Mesenchymal stem cell (in vitro differentiated cells and primary cell): Measurements from ENCODE around the gene JPH2.
A peak's percentile ranks its signal among the peaks of the same experiment; 100 is the strongest.

Experiments
- DNase-seq: peaks from one replicate; pipeline ENCODE4 v3.0.0-alpha.2; 2013
- H2AFZ ChIP-seq: one replicate; pipeline ENCODE4 v1.6.1; 2013; ENCODE audit warnings: low read depth, mild to moderate bottlenecking, control low read depth, inconsistent platforms, low read length, moderate library complexity
- H2AK5ac ChIP-seq: 2 replicates; pipeline ENCODE4 v1.6.1; 2013; ENCODE audit warnings: low read length, moderate library complexity, mild to moderate bottlenecking, inconsistent platforms; ENCODE audit not compliant: severe bottlenecking
- H2BK120ac ChIP-seq: one replicate; pipeline ENCODE4 v1.6.1; 2013; ENCODE audit warnings: low read depth, mild to moderate bottlenecking, inconsistent platforms, low read length, moderate library complexity
- H2BK12ac ChIP-seq, 2 experiments: one replicate each; pipeline ENCODE4 v1.6.1; 2013; ENCODE audit warnings: inconsistent platforms in 2 of 2, low read length in 2 of 2, mild to moderate bottlenecking in 2 of 2, moderate library complexity in 2 of 2, control low read depth in 1 of 2
- H2BK15ac ChIP-seq: one replicate; pipeline ENCODE4 v1.6.1; 2013; ENCODE audit warnings: mild to moderate bottlenecking, low read depth, inconsistent platforms; ENCODE audit not compliant: poor library complexity, severe bottlenecking
- H2BK5ac ChIP-seq: 2 replicates; pipeline ENCODE4 v1.6.1; 2013; ENCODE audit warnings: low read depth, mild to moderate bottlenecking, low read length, control low read depth, inconsistent platforms; ENCODE audit not compliant: poor library complexity, severe bottlenecking
- H3K14ac ChIP-seq, 2 experiments: one replicate each; pipeline ENCODE4 v1.6.1; 2013; ENCODE audit warnings: inconsistent platforms in 2 of 2, low read length in 2 of 2, control low read depth in 1 of 2, mild to moderate bottlenecking in 1 of 2, moderate library complexity in 1 of 2
- H3K18ac ChIP-seq, 2 experiments: one replicate each; pipeline ENCODE4 v1.6.1; 2013; ENCODE audit warnings: inconsistent platforms in 2 of 2, low read length in 2 of 2, control low read depth in 1 of 2, low read depth in 1 of 2, mild to moderate bottlenecking in 1 of 2
- H3K23ac ChIP-seq, 2 experiments: one replicate each; pipeline ENCODE4 v1.6.1; 2013; ENCODE audit warnings: inconsistent platforms in 2 of 2, low read length in 2 of 2, mild to moderate bottlenecking in 2 of 2, moderate library complexity in 2 of 2, control low read depth in 1 of 2
- H3K27ac ChIP-seq: 2 replicates; pipeline ENCODE4 v1.5.1; 2013; ENCODE audit warnings: mild to moderate bottlenecking, moderate library complexity, low read length, control low read depth, inconsistent platforms; ENCODE audit not compliant: poor library complexity, severe bottlenecking
- H3K27me3 ChIP-seq, 2 experiments: 2 replicates each; pipeline versions ENCODE4 v1.6.1 to v1.7.0; 2013; ENCODE audit warnings: low read length in 2 of 2, mild to moderate bottlenecking in 2 of 2, moderate library complexity in 2 of 2, control low read depth in 1 of 2, inconsistent platforms in 1 of 2; ENCODE audit not compliant: control insufficient read depth in 1 of 2, insufficient read depth in 1 of 2
- H3K36me3 ChIP-seq, 2 experiments: 2 replicates each; pipeline versions ENCODE4 v1.6.1 to v1.7.0; 2013; ENCODE audit warnings: low read length in 2 of 2, control low read depth in 1 of 2, inconsistent platforms in 1 of 2, low read depth in 1 of 2, mild to moderate bottlenecking in 1 of 2; ENCODE audit not compliant: insufficient read depth in 2 of 2, control insufficient read depth in 1 of 2
- H3K4ac ChIP-seq, 2 experiments: one replicate each; pipeline ENCODE4 v1.6.1; 2013; ENCODE audit warnings: inconsistent platforms in 2 of 2, low read length in 2 of 2, mild to moderate bottlenecking in 2 of 2, moderate library complexity in 2 of 2, control low read depth in 1 of 2, low read depth in 1 of 2
- H3K4me1 ChIP-seq: 2 replicates; pipeline ENCODE4 v1.6.1; 2013; ENCODE audit warnings: low read depth, low read length, control low read depth; ENCODE audit not compliant: control insufficient read depth, insufficient read depth
- H3K4me2 ChIP-seq: 2 replicates; pipeline ENCODE4 v1.6.1; 2013; ENCODE audit warnings: low read length, mild to moderate bottlenecking, inconsistent platforms; ENCODE audit not compliant: poor library complexity, severe bottlenecking
- H3K4me3 ChIP-seq, 2 experiments: 2 replicates each; pipeline versions ENCODE4 v1.5.1 to v1.7.0; 2013; ENCODE audit warnings: low read length in 2 of 2, mild to moderate bottlenecking in 2 of 2, control low read depth in 1 of 2, low read depth in 1 of 2; ENCODE audit not compliant: insufficient read depth in 1 of 2
- H3K79me1 ChIP-seq: replicated peaks from 2 replicates; pipeline ENCODE4 v1.6.1; 2013; ENCODE audit warnings: mild to moderate bottlenecking, control low read depth, low read length, inconsistent platforms; ENCODE audit not compliant: poor library complexity, severe bottlenecking
- H3K9ac ChIP-seq: 2 replicates; pipeline ENCODE4 v1.7.0; 2013; ENCODE audit warnings: mild to moderate bottlenecking, low read length, moderate library complexity
- H3K9me3 ChIP-seq: 2 replicates; pipeline ENCODE4 v1.7.0; 2013; ENCODE audit warnings: mild to moderate bottlenecking, low read length; ENCODE audit not compliant: control insufficient read depth
- H4K8ac ChIP-seq: one replicate; pipeline ENCODE4 v1.6.1; 2013; ENCODE audit warnings: inconsistent platforms, mild to moderate bottlenecking, low read length, moderate library complexity
- H4K91ac ChIP-seq: one replicate; pipeline ENCODE4 v1.6.1; 2013; ENCODE audit warnings: mild to moderate bottlenecking, low read length, inconsistent platforms
- WGBS: methylation state at CpG from one replicate; pipeline ENCODE4 v1.1.7; 2013; ENCODE audit warnings: mixed read lengths; 5-methylcytosine and 5-hydroxymethylcytosine counted together

JPH2 gene

DNA sequence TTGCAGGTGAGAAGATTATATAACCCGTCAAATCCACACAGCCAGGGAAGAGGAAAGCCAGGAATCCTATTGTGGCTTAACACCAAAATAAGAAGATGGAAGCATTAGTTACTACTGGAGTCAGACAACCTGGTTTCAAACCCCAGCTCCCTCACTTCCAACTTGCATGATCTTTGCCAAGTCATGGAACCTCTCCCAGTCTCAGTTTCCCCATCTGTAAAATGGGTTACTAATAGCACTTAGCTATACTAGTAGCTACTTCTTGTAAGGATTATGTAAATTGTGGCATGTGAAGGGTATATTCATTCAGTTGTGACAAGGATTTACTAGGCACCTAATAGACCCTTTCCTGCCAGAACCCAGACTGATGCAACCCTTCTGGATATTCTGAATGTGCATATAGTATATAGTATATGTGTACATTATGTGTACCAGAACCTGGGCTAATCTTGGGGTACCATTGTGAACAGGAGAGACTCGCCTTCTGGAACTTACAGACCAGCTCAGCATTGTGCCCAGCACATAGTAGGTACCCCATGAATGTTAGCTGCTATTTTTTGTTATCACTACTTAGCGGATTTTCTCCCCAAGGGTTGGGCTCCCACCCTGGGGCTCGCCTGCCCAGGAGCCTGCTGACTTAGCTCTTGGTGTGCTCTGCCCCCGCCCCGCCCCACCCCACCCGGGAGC is 50.3 kb downstream of the JPH2 start:
- Histone ChIP-seq H2BK5ac (no peak overlapping the region), H3K9me3 (no peaks in the 10 kb centered on the region), H3K27me3 (peaks cover 0 to 49% of the 10 kb centered on the region in 2 experiments), H3K36me3 (no peaks in the 10 kb centered on the region), H4K8ac (peak overlapping the region; percentile 90), H3K27ac (no peak overlapping the region), H3K4me2 (no peak overlapping the region), H2BK120ac (no peak overlapping the region), H3K4ac (no peak overlapping the region), H2BK15ac (no peak overlapping the region), H3K18ac (peak overlapping the region in 1 of 2 experiments; percentile 52), H2AFZ (peak overlapping the region; percentile 14), H3K9ac (no peak overlapping the region), H3K4me3 (no peak overlapping the region), H3K14ac (no peak overlapping the region), H3K23ac (no peak overlapping the region), H4K91ac (no peak overlapping the region), H2BK12ac (no peak overlapping the region), H2AK5ac (no peak overlapping the region), H3K79me1 (no peaks in the 10 kb centered on the region), H3K4me1 (peaks cover 7% of the 10 kb centered on the region)
- no peak for DNase-seq
- 23% methylated on average over 6 of the region's 7 CpGs for WGBS

DNA sequence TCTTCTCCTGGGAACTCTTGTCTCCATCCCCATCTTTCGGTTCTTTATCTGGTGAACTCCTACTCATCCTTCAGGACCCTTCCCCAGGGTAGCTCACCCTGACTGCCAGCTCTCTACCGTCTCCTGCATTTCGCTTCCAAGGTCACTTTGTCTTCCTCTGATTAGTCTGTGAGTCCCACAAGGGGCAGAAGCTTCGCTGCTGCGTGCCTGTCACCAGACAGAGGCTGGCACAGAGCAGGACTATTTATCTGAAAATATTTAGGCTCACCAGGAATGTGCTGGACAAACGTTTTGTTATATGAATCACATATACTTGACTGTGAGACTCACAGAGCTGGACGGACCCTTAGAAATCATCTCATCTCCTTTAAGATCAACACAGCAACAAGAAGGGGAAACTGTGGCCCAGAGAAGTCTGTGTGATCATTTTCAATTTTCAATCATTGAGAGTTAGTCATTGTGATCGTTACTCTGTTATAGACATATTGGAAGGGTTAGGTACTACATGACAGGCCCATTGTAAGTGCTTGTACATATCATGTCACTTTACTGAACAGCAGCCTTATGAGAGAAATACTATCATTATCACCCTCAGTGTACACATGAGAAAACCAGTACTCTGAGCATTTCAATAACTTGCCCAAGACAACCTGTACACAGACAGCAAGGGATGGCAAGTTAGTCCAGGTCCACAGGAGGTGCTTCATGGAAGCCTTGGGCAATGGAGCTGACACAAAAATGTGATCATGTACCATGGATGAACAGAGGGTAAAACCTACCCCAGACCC is 51.4 kb downstream of the JPH2 start:
- no peak overlapping the region for H4K8ac ChIP-seq
- H3K27ac ChIP-seq = no peak overlapping the region
- DNase-seq = no peak
- H3K4me2 ChIP-seq = no peak overlapping the region
- no peak overlapping the region for H3K4me3 ChIP-seq
- 49% methylated on average over 7 of the region's 8 CpGs for WGBS
- no peak overlapping the region for H2AK5ac ChIP-seq
- H2AFZ ChIP-seq = no peak overlapping the region
- no peak overlapping the region for H3K9ac ChIP-seq
- H3K4me1 ChIP-seq = peaks cover 7% of the 10 kb centered on the region
- no peaks in the 10 kb centered on the region for H3K79me1 ChIP-seq
- no peak overlapping the region for H2BK12ac ChIP-seq
- no peak overlapping the region for H3K4ac ChIP-seq
- no peaks in the 10 kb centered on the region for H3K9me3 ChIP-seq
- H3K14ac ChIP-seq = no peak overlapping the region
- H3K27me3 ChIP-seq = peaks cover 0 to 49% of the 10 kb centered on the region in 2 experiments
- no peak overlapping the region for H4K91ac ChIP-seq
- H2BK15ac ChIP-seq = peak overlapping the region; percentile 29
- no peak overlapping the region for H3K23ac ChIP-seq
- H2BK5ac ChIP-seq = no peak overlapping the region
- no peak overlapping the region for H3K18ac ChIP-seq
- H2BK120ac ChIP-seq = no peak overlapping the region
- H3K36me3 ChIP-seq = no peaks in the 10 kb centered on the region

DNA sequence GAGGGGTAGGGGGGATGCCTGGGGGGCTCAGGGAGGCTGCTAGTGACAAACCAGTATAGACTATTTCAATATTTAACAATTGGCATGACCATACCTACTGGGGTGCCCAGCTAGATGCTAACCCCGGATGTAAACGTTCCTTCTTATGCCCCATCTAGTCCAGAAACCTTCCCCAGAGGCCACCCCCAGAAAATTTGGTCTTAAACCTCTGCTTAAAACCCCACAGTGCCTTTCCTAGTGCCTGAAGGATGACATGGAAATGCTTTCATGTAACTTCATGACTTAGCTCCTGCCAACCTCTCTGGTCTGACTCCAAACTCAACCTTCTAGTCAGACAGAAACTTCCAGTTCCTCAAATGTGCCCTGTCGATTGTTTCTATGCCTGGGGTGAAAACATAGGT is 52.0 kb downstream of the JPH2 start:
- no peak overlapping the region for H3K4me2 ChIP-seq
- no peak overlapping the region for H3K27ac ChIP-seq
- peaks cover 9% of the 10 kb centered on the region for H3K4me1 ChIP-seq
- no peak overlapping the region for H2AK5ac ChIP-seq
- H3K27me3 ChIP-seq = peaks cover 0 to 43% of the 10 kb centered on the region in 2 experiments
- no peak for DNase-seq
- H3K23ac ChIP-seq = no peak overlapping the region
- H3K14ac ChIP-seq = no peak overlapping the region
- H3K36me3 ChIP-seq = no peaks in the 10 kb centered on the region
- H2BK120ac ChIP-seq = no peak overlapping the region
- H2AFZ ChIP-seq = no peak overlapping the region
- H2BK5ac ChIP-seq = no peak overlapping the region
- no peak overlapping the region for H2BK12ac ChIP-seq
- no peak overlapping the region for H3K4me3 ChIP-seq
- H4K8ac ChIP-seq = no peak overlapping the region
- H4K91ac ChIP-seq = no peak overlapping the region
- no peak overlapping the region for H3K18ac ChIP-seq
- WGBS = 66% methylated on average over 3 of the region's 3 CpGs
- no peak overlapping the region for H3K9ac ChIP-seq
- no peaks in the 10 kb centered on the region for H3K9me3 ChIP-seq
- H3K79me1 ChIP-seq = no peaks in the 10 kb centered on the region
- peak overlapping the region; percentile 29 for H2BK15ac ChIP-seq
- H3K4ac ChIP-seq = no peak overlapping the region

DNA sequence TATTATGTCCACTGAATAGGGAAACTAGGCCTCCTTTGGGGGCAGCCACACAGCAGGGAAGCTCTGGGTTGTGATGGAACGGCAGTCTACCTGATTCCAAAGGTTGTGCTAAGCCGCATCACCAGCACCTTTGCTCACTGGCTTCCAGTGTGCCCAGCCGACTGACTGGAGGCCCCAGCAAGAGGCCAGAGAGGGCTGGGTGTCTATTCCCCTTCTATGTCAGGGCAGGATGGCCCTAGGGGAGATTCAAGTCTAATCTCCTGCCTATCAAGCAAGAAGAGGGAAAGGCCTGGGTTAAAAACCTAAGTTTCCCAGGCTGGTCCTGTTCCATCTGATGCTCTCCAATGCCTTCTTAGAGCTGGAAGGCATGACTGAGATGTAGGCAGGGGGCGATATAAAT is 53.6 kb downstream of the JPH2 start:
- Histone ChIP-seq H3K4me3 (no peak overlapping the region), H4K91ac (no peak overlapping the region), H2BK15ac (no peak overlapping the region), H2BK5ac (no peak overlapping the region), H2BK120ac (no peak overlapping the region), H3K4ac (no peak overlapping the region), H4K8ac (no peak overlapping the region), H3K27ac (no peak overlapping the region), H3K79me1 (no peaks in the 10 kb centered on the region), H2BK12ac (no peak overlapping the region), H3K27me3 (peaks cover 0 to 33% of the 10 kb centered on the region in 2 experiments), H2AFZ (no peak overlapping the region), H3K18ac (no peak overlapping the region), H3K9ac (no peak overlapping the region), H3K14ac (no peak overlapping the region), H3K4me1 (peaks cover 10% of the 10 kb centered on the region), H3K23ac (no peak overlapping the region), H3K4me2 (no peak overlapping the region), H3K36me3 (no peaks in the 10 kb centered on the region), H3K9me3 (no peaks in the 10 kb centered on the region), H2AK5ac (no peak overlapping the region)
- WGBS = 76% methylated on average over 3 of the region's 4 CpGs
- DNase-seq = no peak
